Activated naive CD8-positive, alpha-beta T cell treated with anti-CD3 and anti-CD28 coated beads, Interleukin-2, amount 10 ng/mL, durations not matched to agents 7 days and 5 days (primary cell): Measurements from ENCODE around the gene NXN. TPM values are rescaled to one million over a fixed set of nuclear protein-coding genes. Genes with fewer than 3 reads are reported as not detected.
"Not testable (repeated sequence)": the region's sequence is repeated elsewhere in the genome, so short reads cannot be mapped to it uniquely, and the experiment has no call there.

Experiments used
- ATAC-seq: fragments of 150-1000 bp; cut with Tn5 transposase; one replicate; pipeline ENCODE4 v1.10.0; 2021; ENCODE audit warnings: low read depth, moderate library complexity
- POLR2A ChIA-PET: fragments of 350-600 bp; sonication (Branson Sonifier 250); formaldehyde crosslinking; loops from one replicate; lab custom pipeline; 2021; ENCODE audit warnings: antibody characterized with exemption; lab: Charles Lee
- DNase-seq: peaks from one replicate; pipeline ENCODE4 v3.0.0; 2021
- H3K27ac Mint-ChIP-seq: one replicate; pipeline ENCODE4 v1.8.0; 2022; ENCODE audit warnings: mild to moderate bottlenecking, mixed read lengths
- H3K27me3 Mint-ChIP-seq: one replicate; pipeline ENCODE4 v1.8.0; 2022; ENCODE audit warnings: mild to moderate bottlenecking, moderate library complexity, mixed read lengths
- H3K36me3 Mint-ChIP-seq: one replicate; pipeline ENCODE4 v1.8.0; 2021; ENCODE audit warnings: mild to moderate bottlenecking, mixed read lengths
- H3K4me1 Mint-ChIP-seq: one replicate; pipeline ENCODE4 v1.8.0; 2021; ENCODE audit warnings: mixed read lengths
- H3K4me3 Mint-ChIP-seq: one replicate; pipeline ENCODE4 v1.8.0; 2022; ENCODE audit warnings: mild to moderate bottlenecking, moderate library complexity, mixed read lengths
- H3K9me3 Mint-ChIP-seq: one replicate; pipeline ENCODE4 v1.8.0; 2021; ENCODE audit warnings: mixed read lengths
- total RNA-seq, 2 experiments: library from RNA; stranded (reverse); gene quantifications; one replicate each; pipeline ENCODE4 v1.2.3, GENCODE V29; 2021

Gene NXN
- total RNA-seq, 2 experiments from 2014 or later = 0.22 to 0.37 TPM

- Mint-ChIP-seq H3K4me1 (peaks cover 3% of the 10 kb centered on the region), H3K36me3 (no peaks in the 10 kb centered on the region), H3K9me3 (no peaks in the 10 kb centered on the region), H3K27ac (no peak overlapping the region), H3K27me3 (peaks cover 43% of the 10 kb centered on the region), H3K4me3 (no peak overlapping the region)
- DNase-seq (no peak), ATAC-seq (no peak)
- POLR2A ChIA-PET = no interaction called here
These were observed 93.5 kb downstream of the NXN start for GRCh38 chr17:885971-886571.

- no peaks in the 10 kb centered on the region for H3K9me3 Mint-ChIP-seq
- ATAC-seq = no peak
- H3K4me3 Mint-ChIP-seq = no peak overlapping the region
- H3K27me3 Mint-ChIP-seq = peaks cover 23% of the 10 kb centered on the region
- POLR2A ChIA-PET = no interaction called here
- peaks cover 6% of the 10 kb centered on the region for H3K4me1 Mint-ChIP-seq
- H3K36me3 Mint-ChIP-seq = no peaks in the 10 kb centered on the region
- no peak for DNase-seq
- H3K27ac Mint-ChIP-seq = no peak overlapping the region
These were observed 96.0 kb downstream of the NXN start for GRCh38 chr17:883586-883962.

GRCh38 chr17:882827-883585 is 96.6 kb downstream of the NXN start:
- no peak for ATAC-seq
- Mint-ChIP-seq H3K9me3 (no peaks in the 10 kb centered on the region), H3K27me3 (peaks cover 17% of the 10 kb centered on the region), H3K4me1 (peaks cover 6% of the 10 kb centered on the region), H3K27ac (no peak overlapping the region), H3K36me3 (no peaks in the 10 kb centered on the region), H3K4me3 (no peak overlapping the region)
- POLR2A ChIA-PET = no interaction called here
- DNase-seq = no peak

- peaks cover 14% of the 10 kb centered on the region for H3K27me3 Mint-ChIP-seq
- H3K4me3 Mint-ChIP-seq = no peak overlapping the region
- H3K36me3 Mint-ChIP-seq = no peaks in the 10 kb centered on the region
- H3K4me1 Mint-ChIP-seq = peaks cover 6% of the 10 kb centered on the region
- no peak overlapping the region for H3K27ac Mint-ChIP-seq
- ATAC-seq = no peak
- no peaks in the 10 kb centered on the region for H3K9me3 Mint-ChIP-seq
- no peak for DNase-seq
- POLR2A ChIA-PET = no interaction called here
These were observed 97.8 kb downstream of the NXN start for GRCh38 chr17:881778-882177.

GRCh38 chr17:880443-881269 is 98.9 kb downstream of the NXN start:
- H3K27me3 Mint-ChIP-seq = peaks cover 14% of the 10 kb centered on the region
- H3K9me3 Mint-ChIP-seq = no peaks in the 10 kb centered on the region
- no peaks in the 10 kb centered on the region for H3K36me3 Mint-ChIP-seq
- DNase-seq = no peak
- no peak for ATAC-seq
- H3K4me1 Mint-ChIP-seq = peaks cover 16% of the 10 kb centered on the region
- POLR2A ChIA-PET = no interaction called here
- no peak overlapping the region for H3K4me3 Mint-ChIP-seq
- no peak overlapping the region for H3K27ac Mint-ChIP-seq

GRCh38 chr17:879546-880442 is 99.8 kb downstream of the NXN start:
- Mint-ChIP-seq H3K9me3 (no peaks in the 10 kb centered on the region), H3K4me3 (peak overlapping the region; percentile 10), H3K27ac (no peak overlapping the region), H3K4me1 (peaks cover 19% of the 10 kb centered on the region), H3K36me3 (no peaks in the 10 kb centered on the region), H3K27me3 (peaks cover 17% of the 10 kb centered on the region)
- DNase-seq (peak; percentile 70), ATAC-seq (peak; percentile 46)
- POLR2A ChIA-PET = interaction anchor here (1.1 kb wide), 1 partner anchor 98 kb away, joined by 3 read pairs; the partner anchor contains the start of genes GLOD4 and MRM3

- Mint-ChIP-seq H3K9me3 (peaks cover 2% of the 10 kb centered on the region), H3K36me3 (no peaks in the 10 kb centered on the region), H3K4me3 (no peak overlapping the region), H3K4me1 (peaks cover 19% of the 10 kb centered on the region), H3K27me3 (peaks cover 18% of the 10 kb centered on the region), H3K27ac (peak overlapping the region; percentile 49)
- POLR2A ChIA-PET = no interaction called here
- ATAC-seq = no peak
- DNase-seq = no peak
These were observed 101.9 kb downstream of the NXN start for GRCh38 chr17:877630-878029.

- Mint-ChIP-seq H3K4me3 (peak overlapping the region; percentile 48), H3K36me3 (peaks cover 7% of the 10 kb centered on the region), H3K9me3 (peaks cover 9% of the 10 kb centered on the region), H3K27me3 (peaks cover 14% of the 10 kb centered on the region), H3K4me1 (peaks cover 24% of the 10 kb centered on the region), H3K27ac (peak overlapping the region; percentile 74)
- peak; percentile 52 for DNase-seq
- POLR2A ChIA-PET = interaction anchor here (0.6 to 1.5 kb wide), 4 partner anchors 13 to 95 kb away, joined by 3 to 5 read pairs (median 4); partner anchors contain the start of genes GLOD4 and MRM3
- ATAC-seq = peak; percentile 96
These were observed 103.3 kb downstream of the NXN start for GRCh38 chr17:876272-876671.

GRCh38 chr17:874590-874989 is 105.0 kb downstream of the NXN start:
- H3K4me3 Mint-ChIP-seq, ATAC-seq, H3K27me3 Mint-ChIP-seq, H3K27ac Mint-ChIP-seq, DNase-seq, H3K9me3 Mint-ChIP-seq, POLR2A ChIA-PET, H3K36me3 Mint-ChIP-seq: not testable (repeated sequence)
- peaks cover 19% of the 10 kb centered on the region for H3K4me1 Mint-ChIP-seq

- POLR2A ChIA-PET = no interaction called here
- Mint-ChIP-seq H3K27ac (no peak overlapping the region), H3K27me3 (peaks cover 16% of the 10 kb centered on the region), H3K9me3 (peaks cover 9% of the 10 kb centered on the region), H3K36me3 (peaks cover 7% of the 10 kb centered on the region), H3K4me3 (no peak overlapping the region), H3K4me1 (peaks cover 20% of the 10 kb centered on the region)
- ATAC-seq (no peak), DNase-seq (no peak)
These were observed 106.7 kb downstream of the NXN start for GRCh38 chr17:872855-873254.

- H3K27me3 Mint-ChIP-seq = peaks cover 16% of the 10 kb centered on the region
- POLR2A ChIA-PET = interaction anchor here (0.7 kb wide), 1 partner anchor 91 kb away, joined by 6 read pairs; no protein-coding TSS in a partner anchor
- no peak overlapping the region for H3K4me3 Mint-ChIP-seq
- H3K36me3 Mint-ChIP-seq = peaks cover 7% of the 10 kb centered on the region
- DNase-seq = no peak
- H3K9me3 Mint-ChIP-seq = peaks cover 9% of the 10 kb centered on the region
- H3K27ac Mint-ChIP-seq = peak overlapping the region; percentile 44
- no peak for ATAC-seq
- peaks cover 20% of the 10 kb centered on the region for H3K4me1 Mint-ChIP-seq
These were observed 107.6 kb downstream of the NXN start for GRCh38 chr17:871751-872519.
